Choroid plexus epithelial cell (primary cell): Measurements from ENCODE around the gene TRIM8.
"Not testable (repeated sequence)": the region's sequence is repeated elsewhere in the genome, so short reads cannot be mapped to it uniquely, and the experiment has no call there.

Experiments used
- DNase-seq: peaks from one replicate; pipeline ENCODE4 v3.0.0-alpha.2; 2010; ENCODE audit warnings: low read depth
- H3K4me3 ChIP-seq: 2 replicates; pipeline ENCODE4 v1.5.1; 2011; ENCODE audit warnings: low read depth, mild to moderate bottlenecking, control low read depth, low read length, moderate library complexity
- CTCF ChIP-seq: conservative IDR thresholded peaks from 2 replicates; pipeline ENCODE4 v1.5.1; 2011; ENCODE audit warnings: low read depth, mild to moderate bottlenecking, control low read depth, inconsistent platforms, low read length, moderate library complexity

The TRIM8 gene

GRCh38 chr10:102665904-102666509, 21.7 kb downstream of the TRIM8 start:
- H3K4me3 ChIP-seq: no peak overlapping the region
- DNase-seq: no peak
- TF ChIP-seq CTCF: no peak

- H3K4me3 ChIP-seq, DNase-seq: not testable (repeated sequence)
Observed at GRCh38 chr10:102667411-102667810, 23.1 kb downstream of the TRIM8 start.

GRCh38 chr10:102668326-102669107, 24.2 kb downstream of the TRIM8 start:
- no peak for TF ChIP-seq CTCF
- H3K4me3 ChIP-seq: no peak overlapping the region
- no peak for DNase-seq

- no peak for TF ChIP-seq CTCF
- H3K4me3 ChIP-seq: no peak overlapping the region
- DNase-seq: no peak
Observed at GRCh38 chr10:102669206-102670064, 25.2 kb downstream of the TRIM8 start.

GRCh38 chr10:102670065-102670670, 25.9 kb downstream of the TRIM8 start:
- TF ChIP-seq CTCF: no peak
- H3K4me3 ChIP-seq: no peak overlapping the region
- no peak for DNase-seq

- H3K4me3 ChIP-seq: no peak overlapping the region
- TF ChIP-seq CTCF: no peak
- no peak for DNase-seq
Observed at GRCh38 chr10:102670871-102671434, 26.7 kb downstream of the TRIM8 start.
